ENCODE measurements around the gene RYR2.
"Not testable (repeated sequence)": the region's sequence is repeated elsewhere in the genome, so short reads cannot be mapped to it uniquely, and the experiment has no call there.

Gene RYR2

GRCh38 chr1:237279629-237280028, 237.6 kb downstream of the RYR2 start:
- DNase-seq = no peak

- no peak for DNase-seq
Observed at GRCh38 chr1:237281481-237281880, 239.5 kb downstream of the RYR2 start.

- DNase-seq = no peak
Observed at GRCh38 chr1:237282208-237282783, 240.3 kb downstream of the RYR2 start.

- no peak for DNase-seq
Observed at GRCh38 chr1:237287876-237288521, 246.0 kb downstream of the RYR2 start.

DNA sequence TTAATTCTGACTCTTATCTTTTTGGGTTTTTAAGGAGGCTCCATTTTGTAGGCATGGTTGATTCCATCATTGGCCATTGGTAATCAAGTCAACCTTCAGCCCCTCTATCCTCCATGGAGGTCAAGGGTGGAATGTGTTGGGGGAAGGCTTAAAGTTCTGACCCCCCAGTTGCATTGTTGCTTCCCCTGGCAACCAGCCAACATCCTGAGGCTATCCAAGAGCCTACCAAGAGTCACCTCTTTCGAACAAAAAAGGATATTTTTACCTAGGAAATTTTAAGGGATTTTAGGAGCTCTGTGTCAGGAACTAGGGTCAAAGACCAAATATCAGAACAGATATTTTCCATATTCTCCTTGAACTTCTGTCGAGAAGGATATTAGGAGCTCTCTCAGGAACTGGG, 251.8 kb downstream of the RYR2 start:
- DNase-seq = no peak

GRCh38 chr1:237296861-237297260, 254.9 kb downstream of the RYR2 start:
- DNase-seq = no peak

- no peak for DNase-seq
Observed at GRCh38 chr1:237300642-237301041, 258.7 kb downstream of the RYR2 start.

GRCh38 chr1:237303929-237304328, 261.9 kb downstream of the RYR2 start:
- no peak for DNase-seq

DNA sequence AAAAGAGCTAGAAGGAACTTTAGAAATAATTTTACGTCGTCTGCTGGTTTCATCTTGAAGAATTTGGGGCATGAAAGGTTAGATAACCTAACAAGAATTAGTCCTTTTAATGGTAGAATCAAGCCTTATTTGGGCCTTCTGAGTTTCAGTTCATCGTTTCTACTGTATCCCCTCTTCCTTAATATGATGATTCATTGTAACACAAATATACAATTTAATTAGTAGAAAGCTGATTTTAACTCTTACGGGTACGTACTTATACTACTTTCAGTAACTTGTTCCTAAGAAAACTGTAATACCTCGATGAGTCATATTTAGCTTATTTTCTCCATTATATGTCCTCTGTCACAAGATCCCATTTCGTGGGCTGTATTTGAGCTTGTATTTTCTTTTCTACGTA, 264.7 kb downstream of the RYR2 start:
- no peak for DNase-seq

- DNase-seq = no peak
Observed at GRCh38 chr1:237309595-237310118, 267.7 kb downstream of the RYR2 start.

DNA sequence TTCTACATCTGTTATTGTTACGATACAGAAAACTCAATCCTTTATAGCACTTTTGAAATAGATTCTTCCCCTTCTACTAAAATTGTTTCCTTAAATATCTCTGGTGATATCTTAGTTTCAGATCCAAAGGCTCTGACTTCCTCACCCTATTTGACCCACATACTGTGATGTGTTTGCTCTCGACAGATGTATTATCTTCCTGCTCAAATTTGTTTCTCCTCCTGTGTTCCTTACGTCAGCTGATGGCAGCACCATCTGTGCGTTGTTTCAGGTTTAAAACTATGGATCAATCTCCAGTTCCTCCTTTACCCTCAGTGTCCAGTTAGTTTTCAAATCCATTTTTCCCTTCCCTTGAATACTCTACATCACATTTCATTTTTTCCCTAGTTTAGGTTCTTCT, 274.4 kb downstream of the RYR2 start:
- no peak for DNase-seq

GRCh38 chr1:237318748-237319147, 276.8 kb downstream of the RYR2 start:
- DNase-seq = no peak

DNA sequence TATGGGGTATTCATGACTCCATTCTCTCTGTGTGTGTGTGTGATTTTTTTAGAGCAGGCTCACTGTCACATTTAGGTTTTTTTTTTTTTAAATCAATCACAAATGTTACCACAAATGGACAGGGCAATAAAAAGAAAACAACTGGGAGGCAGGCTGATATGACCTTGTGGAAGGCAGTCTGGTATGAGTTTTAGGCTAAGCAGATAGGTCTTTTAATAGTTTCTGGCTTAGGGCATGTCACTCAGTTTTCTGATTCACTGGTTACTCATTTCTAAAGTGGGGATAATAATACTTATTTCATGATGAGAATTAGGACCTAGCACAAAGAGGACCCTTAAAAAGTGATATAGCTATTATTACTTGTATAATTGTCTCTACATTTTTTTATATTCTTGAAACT, 278.9 kb downstream of the RYR2 start:
- no peak for DNase-seq

DNA sequence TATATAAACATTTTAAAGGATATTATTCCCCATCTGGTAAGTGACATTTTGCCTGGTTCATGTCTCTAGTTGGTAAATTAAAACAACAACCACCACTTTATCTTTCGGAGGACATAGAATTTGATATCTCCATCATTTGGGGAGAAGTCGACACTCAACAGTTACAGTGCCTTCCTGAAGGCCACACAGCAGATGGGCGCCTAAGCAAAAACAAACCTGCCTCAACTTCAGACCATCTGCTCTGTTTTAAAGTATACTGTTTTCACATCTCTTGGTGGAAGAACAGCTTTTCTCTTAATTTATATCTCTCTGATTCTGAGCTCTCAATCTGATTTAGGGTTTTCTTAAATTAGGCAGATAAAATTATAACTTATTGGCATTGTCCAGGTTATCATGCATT, 282.2 kb downstream of the RYR2 start:
- no peak for DNase-seq

DNA sequence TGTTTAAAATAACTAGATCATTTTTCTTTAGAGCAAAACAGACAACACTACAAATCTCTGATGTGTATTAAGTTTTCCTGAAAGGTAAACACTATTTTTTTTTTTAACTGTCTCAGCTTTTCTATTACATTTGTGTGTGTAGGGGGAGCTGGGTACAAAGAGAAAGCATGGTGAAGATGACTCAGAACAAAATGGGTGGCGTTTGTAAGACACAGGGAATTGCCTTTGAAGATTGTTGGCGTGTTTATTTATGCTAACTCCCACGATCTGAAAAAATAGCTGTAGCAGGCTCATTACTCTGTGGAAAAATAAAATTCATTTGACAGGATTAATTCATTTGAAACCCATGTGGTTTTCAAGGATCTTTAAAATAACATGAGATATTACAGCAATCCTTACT, 285.1 kb downstream of the RYR2 start:
- no peak for DNase-seq

GRCh38 chr1:237340892-237341291, 298.9 kb downstream of the RYR2 start:
- DNase-seq = no peak

DNA sequence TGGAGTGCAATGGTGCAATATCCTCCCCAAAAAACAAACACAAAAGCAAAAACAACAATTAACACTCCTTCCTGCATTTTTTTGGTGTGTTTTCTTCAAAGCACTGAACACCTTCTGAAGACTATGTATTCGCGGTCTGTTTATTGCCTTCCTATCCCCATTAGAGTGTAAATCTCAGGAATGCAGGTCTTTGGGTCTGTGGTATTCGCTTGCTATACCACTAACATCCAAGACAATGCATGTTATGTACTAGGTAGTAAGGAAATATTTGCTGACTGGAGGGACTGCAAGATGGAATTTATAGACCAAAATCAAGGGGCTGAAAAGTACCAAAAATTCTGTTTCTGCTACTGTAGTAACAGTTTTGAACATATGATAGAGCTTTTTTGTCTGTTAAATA, 299.4 kb downstream of the RYR2 start:
- DNase-seq = no peak

- DNase-seq = no peak
Observed at GRCh38 chr1:237342730-237343129, 300.7 kb downstream of the RYR2 start.

DNA sequence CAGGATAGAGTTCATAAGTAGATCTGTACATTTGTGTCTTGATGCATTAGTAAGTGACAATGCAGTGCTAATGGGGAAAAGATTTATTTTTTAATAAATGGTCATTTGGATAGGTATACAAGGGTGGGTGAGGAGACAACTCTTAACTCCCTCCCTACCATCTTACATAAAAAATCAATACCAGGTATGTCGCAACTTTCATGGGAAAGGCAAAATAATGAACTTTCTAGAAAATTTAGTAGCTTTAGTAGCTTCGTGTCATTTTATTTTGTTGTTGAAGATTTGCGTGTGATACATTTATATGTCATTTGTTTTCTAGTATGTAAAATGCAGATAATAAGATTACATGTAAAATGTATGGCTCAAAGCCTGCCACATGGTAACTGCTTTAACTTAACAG, 310.8 kb downstream of the RYR2 start:
- DNase-seq = no peak

- no peak for DNase-seq
Observed at GRCh38 chr1:237353918-237354317, 311.9 kb downstream of the RYR2 start.

DNA sequence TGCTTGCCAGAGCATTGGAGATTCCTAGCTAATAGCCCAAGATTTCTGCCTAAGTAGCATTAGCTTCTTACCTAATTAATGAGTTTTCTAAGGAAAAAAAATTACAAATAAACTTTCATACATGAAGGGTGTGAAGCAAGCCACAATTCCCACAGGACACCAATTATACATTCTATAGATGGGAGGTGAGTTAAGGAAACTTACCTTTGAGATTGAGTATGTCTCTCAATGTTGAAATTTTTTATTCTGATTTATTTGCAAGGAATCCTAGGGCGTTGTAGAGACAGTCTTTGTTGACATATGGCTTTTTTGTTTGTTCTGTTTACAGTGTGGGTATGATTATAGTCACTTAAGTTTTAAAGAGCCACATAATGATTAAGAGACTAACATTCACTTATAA, 313.0 kb downstream of the RYR2 start:
- DNase-seq = no peak

GRCh38 chr1:237358555-237358954, 316.6 kb downstream of the RYR2 start:
- no peak for DNase-seq

DNA sequence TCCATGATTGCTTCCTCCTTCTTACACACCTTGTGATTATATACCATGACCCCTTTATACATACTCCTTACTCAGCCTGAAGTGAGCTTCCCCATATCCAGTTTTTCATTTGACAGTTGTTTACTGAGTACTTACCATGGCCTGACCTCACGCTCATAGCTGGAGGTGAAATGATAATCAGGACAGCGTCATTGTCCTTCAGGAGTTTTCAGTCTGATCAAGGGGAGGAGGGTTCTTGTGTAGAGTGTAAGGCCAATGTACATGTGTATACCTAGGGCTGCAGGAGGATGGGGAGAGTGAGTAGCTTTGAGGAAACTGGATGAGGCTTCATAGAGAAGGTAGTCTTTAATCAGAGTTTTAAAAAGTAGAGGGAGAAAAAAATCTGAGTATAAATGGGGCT, 325.8 kb downstream of the RYR2 start:
- no peak for DNase-seq

- DNase-seq = not testable (repeated sequence)
Observed at GRCh38 chr1:237371477-237371876, 329.5 kb downstream of the RYR2 start.

DNA sequence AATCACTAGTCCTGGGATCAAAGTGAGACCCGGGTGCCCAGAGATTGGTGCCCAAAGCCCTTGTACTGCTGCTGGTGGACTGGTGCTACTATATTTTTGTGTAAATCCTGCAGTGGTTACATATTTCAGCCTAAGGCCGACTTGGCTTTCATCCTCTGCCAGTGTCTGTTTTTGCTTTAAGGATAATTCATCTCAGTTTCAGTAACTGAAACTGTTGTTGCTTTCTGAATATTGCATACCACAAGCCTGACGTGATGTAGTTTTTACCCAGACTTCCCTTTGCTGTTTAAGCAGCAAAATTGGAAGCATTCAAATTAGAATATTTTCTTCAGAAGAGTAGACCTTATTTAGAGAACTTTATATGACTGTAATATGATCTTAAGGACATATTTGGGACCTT, 341.8 kb downstream of the RYR2 start:
- DNase-seq = no peak
